GM18507 (cell line): ENCODE data around the gene CTNNA1.

Experiments
- DNase-seq: peaks from one replicate; pipeline ENCODE4 v3.0.0; 2011; ENCODE audit warnings: low read depth; ENCODE audit not compliant: insufficient read length; ENCODE audit errors: extremely low spot score
- FAIRE-seq: peaks from 2 replicates; lab custom pipeline; 2011; peaks lifted over from hg19 to GRCh38; lab: Jason Lieb, UNC

Gene CTNNA1

DNA sequence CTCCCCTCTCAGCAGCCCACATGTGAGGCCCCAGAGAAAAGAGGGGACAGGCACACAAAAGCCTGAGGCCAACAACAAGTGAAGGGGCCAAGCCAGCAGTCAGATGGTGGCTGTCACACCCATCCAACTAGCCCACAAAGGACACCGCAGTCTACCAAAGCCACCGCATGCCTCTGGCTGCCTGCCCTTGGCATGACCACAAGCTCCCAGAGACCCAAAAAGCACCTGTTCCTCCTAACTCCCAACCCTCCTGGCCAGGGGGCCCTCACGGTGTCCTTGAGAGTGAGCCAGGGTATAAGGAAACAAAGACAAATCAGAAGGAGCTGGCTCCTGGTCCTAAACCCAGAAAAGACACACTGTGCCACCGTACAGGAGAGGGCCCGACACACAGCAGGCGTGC, 199.7 kb downstream of the CTNNA1 start:
- FAIRE-seq (no peak), DNase-seq (no peak)

DNA sequence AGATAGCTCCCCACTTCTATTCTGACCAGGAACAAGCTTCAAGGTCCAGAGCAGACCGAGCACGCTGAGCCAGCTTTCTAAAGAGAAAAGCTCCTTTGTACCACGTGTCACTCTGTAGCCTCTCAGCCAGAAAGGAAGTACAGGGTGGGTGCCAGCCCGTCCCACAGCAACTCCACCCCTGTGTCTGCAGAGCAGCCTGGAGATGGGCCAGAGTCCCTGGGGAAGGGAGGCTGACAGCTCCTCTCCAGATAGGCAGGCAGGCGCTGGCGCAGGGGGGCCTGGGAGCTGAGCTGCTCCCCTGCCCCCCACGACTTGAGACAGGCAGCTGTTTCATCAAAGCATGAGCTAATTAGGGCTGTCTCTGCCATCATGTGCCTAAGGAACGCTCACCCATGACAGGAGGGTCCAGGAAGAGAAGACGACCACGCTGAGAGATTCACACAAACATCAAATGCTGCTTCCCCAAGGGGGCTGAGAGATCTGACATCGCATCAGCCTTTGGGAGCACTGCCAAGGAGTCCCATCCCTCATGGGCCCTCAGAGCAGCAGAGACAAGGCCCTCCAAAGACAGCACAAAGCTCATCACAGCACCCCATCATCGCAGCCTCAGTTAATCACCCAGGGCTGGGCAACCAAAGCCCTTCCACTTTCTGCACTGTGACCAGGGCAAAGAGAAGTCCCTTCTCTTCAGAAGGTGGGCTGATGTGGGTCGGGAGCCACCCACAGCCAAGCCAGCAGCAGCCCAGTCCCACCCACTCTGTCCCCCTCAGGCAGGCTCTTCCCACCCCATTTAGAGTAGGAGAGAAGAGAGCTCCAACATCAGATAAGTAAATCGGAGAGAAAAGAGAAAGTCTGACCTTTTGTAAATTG, 200.4 kb downstream of the CTNNA1 start:
- DNase-seq (no peak), FAIRE-seq (peak; percentile 63)

- no peak for FAIRE-seq
- DNase-seq: no peak
These were observed 201.2 kb downstream of the CTNNA1 start for GRCh38 chr5:138954257-138955012.

- DNase-seq (no peak), FAIRE-seq (no peak)
These were observed 201.9 kb downstream of the CTNNA1 start for GRCh38 chr5:138955013-138955660.

DNA sequence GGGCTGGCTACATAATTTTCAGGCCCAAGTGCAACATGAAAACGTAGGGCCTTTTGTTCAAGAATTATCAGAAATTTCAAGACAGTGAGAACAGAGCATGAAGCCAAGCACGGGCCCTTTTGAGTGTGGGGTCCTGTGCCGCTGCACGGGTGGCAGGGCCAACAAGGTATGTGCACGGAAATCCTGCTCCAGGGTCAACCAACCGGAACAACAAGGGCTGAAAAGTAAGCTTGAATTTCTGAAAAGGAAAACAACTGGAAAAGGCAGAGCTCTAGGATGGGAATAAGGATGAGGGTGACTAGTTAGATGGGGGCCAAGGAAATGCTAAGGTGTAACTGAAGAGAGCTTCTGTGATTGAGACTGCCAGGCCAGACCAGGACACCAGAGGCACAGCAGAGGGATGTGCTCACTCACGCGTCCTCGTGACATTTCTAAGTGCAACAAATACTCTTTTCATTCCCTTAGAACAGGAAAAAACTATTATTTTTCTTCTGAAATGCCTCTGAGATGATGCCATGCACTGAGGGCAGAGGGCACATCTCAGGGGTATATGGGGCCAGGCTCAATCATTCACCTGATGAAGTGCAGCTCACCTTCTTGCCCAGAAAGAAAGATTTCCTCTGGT, 202.6 kb downstream of the CTNNA1 start:
- no peak for DNase-seq
- FAIRE-seq: no peak

GRCh38 chr5:138956801-138957200, 203.6 kb downstream of the CTNNA1 start:
- FAIRE-seq (no peak), DNase-seq (no peak)

DNA sequence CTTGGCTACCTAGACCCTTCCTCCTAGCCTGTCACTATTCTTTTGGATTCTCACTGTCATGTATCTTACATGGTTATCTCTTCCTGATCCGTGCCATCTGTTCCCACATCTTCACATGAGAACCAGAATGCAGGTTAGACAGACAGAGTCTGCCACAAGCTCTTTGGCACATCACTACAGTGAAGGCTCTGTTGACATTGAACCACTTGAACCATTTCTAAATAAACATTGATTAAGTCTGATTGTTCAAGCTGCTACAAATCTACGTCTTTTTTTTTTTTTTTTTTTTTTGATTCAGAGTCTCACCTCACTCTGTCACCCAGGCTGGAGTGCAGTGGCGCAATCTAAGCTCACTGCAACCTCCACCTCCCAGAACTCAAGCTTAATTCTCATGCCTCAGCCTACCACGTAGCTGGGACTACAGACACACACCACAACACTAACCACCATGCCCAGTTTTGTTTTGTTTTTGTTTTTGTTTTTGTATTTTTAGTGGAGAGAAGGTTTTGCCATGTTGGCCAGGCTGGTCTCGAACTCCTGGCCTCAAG, 207.0 kb downstream of the CTNNA1 start:
- FAIRE-seq: no peak
- no peak for DNase-seq

DNA sequence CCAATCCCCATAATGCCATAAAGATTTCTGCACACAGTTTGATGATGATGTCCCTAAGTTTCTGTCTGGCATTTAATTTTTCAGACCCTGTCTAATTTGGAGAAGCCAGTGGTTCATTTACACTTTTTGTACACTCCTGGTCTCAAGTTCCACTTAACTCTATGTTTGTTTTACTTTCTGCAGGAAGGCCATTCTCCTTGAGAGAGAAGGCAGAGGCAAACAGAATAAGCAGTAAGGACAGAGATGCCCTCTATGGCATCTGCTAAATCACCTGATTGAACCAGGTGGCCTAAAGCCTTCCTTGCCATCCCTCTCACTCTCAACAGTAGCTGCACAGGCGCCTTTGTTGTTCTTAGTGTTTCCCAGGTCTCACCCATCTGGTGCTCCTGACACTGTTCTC, 208.0 kb downstream of the CTNNA1 start:
- no peak for FAIRE-seq
- DNase-seq: no peak

GRCh38 chr5:138961729-138962128, 208.5 kb downstream of the CTNNA1 start:
- DNase-seq (no peak), FAIRE-seq (no peak)

- DNase-seq: no peak
- FAIRE-seq: no peak
These were observed 209.6 kb downstream of the CTNNA1 start for GRCh38 chr5:138962614-138963370.

GRCh38 chr5:138963763-138964371, 210.6 kb downstream of the CTNNA1 start:
- FAIRE-seq (no peak), DNase-seq (no peak)

GRCh38 chr5:138964647-138965201, 211.5 kb downstream of the CTNNA1 start:
- FAIRE-seq: no peak

GRCh38 chr5:138965626-138966025, 212.4 kb downstream of the CTNNA1 start:
- DNase-seq (no peak), FAIRE-seq (no peak)

More at GRCh38 chr5:138964647-138965201, 211.5 kb downstream of the CTNNA1 start:
- DNase-seq: no peak

GRCh38 chr5:138966236-138966985, 213.2 kb downstream of the CTNNA1 start:
- FAIRE-seq: no peak
- DNase-seq: no peak

DNA sequence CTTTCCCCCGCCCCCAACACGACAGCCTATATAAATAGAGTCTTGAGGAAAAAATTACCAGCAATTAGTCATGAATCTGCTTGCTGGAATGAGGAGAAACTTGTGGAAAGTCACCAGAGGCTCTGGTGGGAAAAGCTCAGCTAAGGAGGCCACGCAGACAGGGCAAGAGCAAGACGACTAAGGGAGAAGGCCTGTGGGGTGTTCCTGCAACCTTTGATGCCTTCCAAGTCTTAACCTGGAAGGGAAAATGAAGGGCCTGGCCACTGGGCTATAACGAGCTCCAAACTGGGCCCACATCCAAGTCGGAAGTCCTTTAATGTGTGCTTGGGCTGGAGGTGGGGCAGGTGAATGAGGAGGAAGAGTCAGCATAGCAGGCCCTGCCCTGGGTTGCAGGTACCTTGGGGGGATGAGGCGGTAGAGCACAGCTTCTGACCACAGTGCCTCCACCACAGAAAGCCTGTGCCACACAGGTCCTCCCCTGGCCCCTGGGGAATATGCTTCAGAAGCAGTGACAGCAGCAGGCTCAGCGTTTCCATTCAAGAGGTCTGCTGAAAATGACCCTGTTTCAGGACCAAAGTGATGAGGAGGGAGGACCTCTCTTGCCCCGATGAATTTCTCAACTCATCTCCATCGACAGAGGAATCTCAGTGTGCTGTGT, 214.7 kb downstream of the CTNNA1 start:
- FAIRE-seq: no peak
- DNase-seq: no peak

- FAIRE-seq: no peak
These were observed 215.4 kb downstream of the CTNNA1 start for GRCh38 chr5:138968601-138969000.

More at GRCh38 chr5:138968601-138969000, 215.4 kb downstream of the CTNNA1 start:
- no peak for DNase-seq
